CD4-positive, alpha-beta memory T cell (primary cell): ENCODE measurements around the gene VCX3B. TPM values are rescaled to one million over a fixed set of nuclear protein-coding genes. Genes with fewer than 3 reads are reported as not detected.
"Not testable (repeated sequence)": the region's sequence is repeated elsewhere in the genome, so short reads cannot be mapped to it uniquely, and the experiment has no call there.

Source experiments
- CTCF ChIA-PET: fragments of 350-600 bp; sonication (Branson Sonifier 250); formaldehyde crosslinking; loops from one replicate; lab custom pipeline; 2021; ENCODE audit warnings: inconsistent platforms; ENCODE audit not compliant: partially characterized antibody; lab: Charles Lee
- POLR2A ChIA-PET: fragments of 350-600 bp; sonication (Branson Sonifier 250); formaldehyde crosslinking; loops from one replicate; lab custom pipeline; 2021; ENCODE audit not compliant: partially characterized antibody; lab: Charles Lee
- DNase-seq, 5 donors: peaks; one replicate each; pipeline versions ENCODE4 v3.0.0 to v3.0.0-alpha.2; 2020 to 2022; ENCODE audit warnings: mixed read lengths in 1 of 5
- H3K27ac ChIP-seq: one replicate; pipeline ENCODE4 v1.7.0; 2013; ENCODE audit warnings: low read depth, low read length
- H3K27me3 ChIP-seq: 2 replicates; pipeline ENCODE4 v1.7.0; 2013; ENCODE audit warnings: mild to moderate bottlenecking, low read length, moderate library complexity; ENCODE audit not compliant: insufficient read depth
- H3K36me3 ChIP-seq: 2 replicates; pipeline ENCODE4 v1.7.0; 2013; ENCODE audit warnings: mild to moderate bottlenecking, low read length, moderate library complexity; ENCODE audit not compliant: insufficient read depth
- H3K4me1 ChIP-seq: 2 replicates; pipeline ENCODE4 v1.7.0; 2013; ENCODE audit warnings: mild to moderate bottlenecking, low read length, moderate library complexity; ENCODE audit not compliant: insufficient read depth
- H3K4me3 ChIP-seq, 2 donors: one replicate each; pipeline ENCODE4 v1.7.0; 2013; ENCODE audit warnings: low read length in 2 of 2, mild to moderate bottlenecking in 1 of 2
- H3K9me3 ChIP-seq, 2 donors: one replicate each; pipeline ENCODE4 v1.7.0; 2013; ENCODE audit warnings: low read length in 2 of 2, control low read depth in 1 of 2; ENCODE audit not compliant: control insufficient read depth in 1 of 2
- H3K27ac Mint-ChIP-seq, 7 donors: one replicate each; pipeline ENCODE4 v1.8.0; 2020 to 2021; ENCODE audit warnings: mixed read lengths in 7 of 7, mild to moderate bottlenecking in 6 of 7, inconsistent platforms in 3 of 7, moderate library complexity in 3 of 7
- H3K27me3 Mint-ChIP-seq, 2 donors: one replicate each; pipeline ENCODE4 v1.8.0; 2020 to 2021; ENCODE audit warnings: mixed read lengths in 2 of 2
- H3K36me3 Mint-ChIP-seq, 2 donors: one replicate each; pipeline ENCODE4 v1.8.0; 2020 to 2021; ENCODE audit warnings: mixed read lengths in 2 of 2, inconsistent platforms in 1 of 2, mild to moderate bottlenecking in 1 of 2
- H3K4me1 Mint-ChIP-seq, 4 donors: one replicate each; pipeline ENCODE4 v1.8.0; 2020 to 2021; ENCODE audit warnings: mixed read lengths in 4 of 4, mild to moderate bottlenecking in 1 of 4
- H3K4me3 Mint-ChIP-seq, 8 donors: one replicate each; pipeline ENCODE4 v1.8.0; 2020 to 2021; ENCODE audit warnings: mixed read lengths in 8 of 8, mild to moderate bottlenecking in 7 of 8, moderate library complexity in 6 of 8, inconsistent platforms in 3 of 8
- H3K9me3 Mint-ChIP-seq, 8 donors: one replicate each; pipeline ENCODE4 v1.8.0; 2020 to 2021; ENCODE audit warnings: mixed read lengths in 8 of 8, mild to moderate bottlenecking in 5 of 8, inconsistent platforms in 3 of 8, moderate library complexity in 1 of 8
- intact Hi-C: fragments of 100-400 bp; cut with micrococcal nuclease; formaldehyde crosslinking; loops from one replicate; pipeline ENCODE4 v1.15.1; 2023
- polyA plus RNA-seq, 2 donors: library from polyadenylated mRNA; unstranded; fragments of 300-500 nt; fragmentation: Illumina TruSeq; gene quantifications; one replicate each; pipeline ENCODE4 v1.2.3, GENCODE V29; 2021
- total RNA-seq, 2 experiments: library from RNA; stranded (reverse); gene quantifications; one replicate each; pipeline ENCODE4 v1.2.3, GENCODE V29; 2021

Gene VCX3B
- total and polyA plus RNA-seq, 4 experiments from 2014 or later = not detected

- CTCF ChIA-PET, H3K27ac Mint-ChIP-seq, H3K9me3 Mint-ChIP-seq, H3K27me3 Mint-ChIP-seq, H3K36me3 ChIP-seq, H3K4me1 ChIP-seq, H3K9me3 ChIP-seq, H3K36me3 Mint-ChIP-seq, DNase-seq, H3K27ac ChIP-seq, H3K27me3 ChIP-seq, intact Hi-C loops, H3K4me1 Mint-ChIP-seq, H3K4me3 Mint-ChIP-seq, POLR2A ChIA-PET, H3K4me3 ChIP-seq: not testable (repeated sequence)
Observed at GRCh38 chrX:8502101-8502500, 37.5 kb downstream of the VCX3B start.

GRCh38 chrX:8504451-8504850, 39.8 kb downstream of the VCX3B start:
- H3K27me3 Mint-ChIP-seq = no peaks in the 10 kb centered on the region
- H3K9me3 ChIP-seq = no peaks in the 10 kb centered on the region
- H3K4me3 Mint-ChIP-seq = no peak overlapping the region
- no peaks in the 10 kb centered on the region for H3K36me3 ChIP-seq
- no peak overlapping the region for H3K27ac ChIP-seq
- H3K4me3 ChIP-seq = no peak overlapping the region
- no peak overlapping the region for H3K27ac Mint-ChIP-seq
- ChIA-PET POLR2A (no interaction called here), CTCF (no interaction called here)
- H3K27me3 ChIP-seq = no peaks in the 10 kb centered on the region
- DNase-seq = no peak
- no peaks in the 10 kb centered on the region for H3K4me1 Mint-ChIP-seq
- intact Hi-C loops = no loop called here
- H3K9me3 Mint-ChIP-seq = peaks cover 0 to 5% (median 0%) of the 10 kb centered on the region in 8 donors
- no peaks in the 10 kb centered on the region for H3K4me1 ChIP-seq
- H3K36me3 Mint-ChIP-seq = no peaks in the 10 kb centered on the region
